ENCODE results near the gene ASB2. TPM values are rescaled to one million over a fixed set of nuclear protein-coding genes. Genes with fewer than 3 reads are reported as not detected.

ASB2 gene
- total RNA-seq, 1 experiment from 2014 or later: 0.35 TPM

DNA sequence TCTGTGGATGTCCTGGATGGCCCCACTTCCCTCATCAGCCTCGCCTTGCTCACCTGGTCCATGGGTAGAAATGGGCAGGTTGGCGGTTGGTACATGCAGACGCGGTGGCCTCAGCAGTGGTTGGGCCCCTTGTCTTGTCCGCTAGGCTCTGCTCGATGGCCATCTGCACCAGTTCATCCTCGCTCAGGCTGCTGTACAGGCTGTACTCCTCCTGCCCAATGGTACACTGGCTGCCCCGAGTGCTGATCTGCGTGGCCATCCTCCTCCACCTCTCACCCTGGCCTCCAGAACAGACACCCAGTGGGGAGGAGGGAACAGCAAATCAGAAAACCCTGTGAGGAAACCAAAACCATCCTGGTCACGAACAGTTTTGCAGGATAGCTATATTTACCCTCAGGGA, 12.1 kb downstream of the ASB2 start:
- H3K14ac ChIP-seq (ENCODE audit: insufficient read depth, low read length): no peak overlapping the region
- no peak overlapping the region for H2BK120ac ChIP-seq (ENCODE audit: low read depth, low read length, poor library complexity, severe bottlenecking)
- no peak overlapping the region for H3K4me2 ChIP-seq (ENCODE audit: insufficient read depth, insufficient read length, low read length)
- H2BK20ac ChIP-seq (ENCODE audit: low read depth, low read length, poor library complexity, severe bottlenecking): no peak overlapping the region
- H4K20me1 ChIP-seq (ENCODE audit: control insufficient read depth, insufficient read depth, insufficient read length): peaks cover 2% of the 10 kb centered on the region
- no peaks in the 10 kb centered on the region for H3K9me3 Mint-ChIP-seq
- no peak overlapping the region for H3K18ac ChIP-seq (ENCODE audit: insufficient read length, low read depth, low read length)
- H3K4me3 Mint-ChIP-seq: no peak overlapping the region
- H3K36me3 Mint-ChIP-seq (ENCODE audit: insufficient read depth in 1 of 3, low read depth in 3 of 3): no peaks in the 10 kb centered on the region
- H2AK5ac ChIP-seq (ENCODE audit: insufficient read length, low read length): no peak overlapping the region
- no peak overlapping the region for H2BK15ac ChIP-seq (ENCODE audit: low read depth, low read length)
- H3K27ac ChIP-seq (ENCODE audit: insufficient read length, low read depth, low read length): no peak overlapping the region
- H2AFZ ChIP-seq (ENCODE audit: low read length): no peak overlapping the region
- no peaks in the 10 kb centered on the region for H3K23me2 ChIP-seq (ENCODE audit: insufficient read length, low read depth, low read length, poor library complexity, severe bottlenecking)
- H3K79me1 ChIP-seq (ENCODE audit: insufficient read depth, low read depth, low read length, poor library complexity, severe bottlenecking): no peaks in the 10 kb centered on the region
- DNase-seq: no peak
- no peak overlapping the region for H3K27ac Mint-ChIP-seq
- no peak overlapping the region for H3K56ac ChIP-seq (ENCODE audit: insufficient read length, low read depth, low read length)
- no peak overlapping the region for H4K8ac ChIP-seq (replicated peaks; ENCODE audit: insufficient read length, low read depth, low read length)
- H3K9ac ChIP-seq (ENCODE audit: extremely low read depth, insufficient read length, low read length): no peak overlapping the region
- H4K91ac ChIP-seq (ENCODE audit: insufficient read length, low read depth, low read length): no peak overlapping the region
- H3K27me3 Mint-ChIP-seq (ENCODE audit: low read depth): no peaks in the 10 kb centered on the region; the same call in 1 of the 2 replicates
- H3K4me1 ChIP-seq (ENCODE audit: insufficient read depth, low read length): no peaks in the 10 kb centered on the region
- WGBS (ENCODE audit: extremely low coverage, insufficient read length, low lambda C conversion rate): no CpG with 5 or more reads among the region's 10 CpGs
- H3K27me3 ChIP-seq (ENCODE audit: insufficient read depth, low read length): no peaks in the 10 kb centered on the region
- no peak overlapping the region for H3T11ph ChIP-seq (ENCODE audit: low read length)
- H2BK5ac ChIP-seq (ENCODE audit: insufficient read length, low read length): no peak overlapping the region
- H3K79me2 ChIP-seq (ENCODE audit: insufficient read depth, low read length): no peaks in the 10 kb centered on the region
- peaks cover 6 to 10% of the 10 kb centered on the region in 2 experiments for H3K4me1 Mint-ChIP-seq
- TF ChIP-seq, protein P1, sequence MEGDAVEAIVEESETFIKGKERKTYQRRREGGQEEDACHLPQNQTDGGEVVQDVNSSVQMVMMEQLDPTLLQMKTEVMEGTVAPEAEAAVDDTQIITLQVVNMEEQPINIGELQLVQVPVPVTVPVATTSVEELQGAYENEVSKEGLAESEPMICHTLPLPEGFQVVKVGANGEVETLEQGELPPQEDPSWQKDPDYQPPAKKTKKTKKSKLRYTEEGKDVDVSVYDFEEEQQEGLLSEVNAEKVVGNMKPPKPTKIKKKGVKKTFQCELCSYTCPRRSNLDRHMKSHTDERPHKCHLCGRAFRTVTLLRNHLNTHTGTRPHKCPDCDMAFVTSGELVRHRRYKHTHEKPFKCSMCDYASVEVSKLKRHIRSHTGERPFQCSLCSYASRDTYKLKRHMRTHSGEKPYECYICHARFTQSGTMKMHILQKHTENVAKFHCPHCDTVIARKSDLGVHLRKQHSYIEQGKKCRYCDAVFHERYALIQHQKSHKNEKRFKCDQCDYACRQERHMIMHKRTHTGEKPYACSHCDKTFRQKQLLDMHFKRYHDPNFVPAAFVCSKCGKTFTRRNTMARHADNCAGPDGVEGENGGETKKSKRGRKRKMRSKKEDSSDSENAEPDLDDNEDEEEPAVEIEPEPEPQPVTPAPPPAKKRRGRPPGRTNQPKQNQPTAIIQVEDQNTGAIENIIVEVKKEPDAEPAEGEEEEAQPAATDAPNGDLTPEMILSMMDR (conservative IDR thresholded peaks at IDR 0.05): no peak
- no peak overlapping the region for H2BK12ac ChIP-seq (ENCODE audit: insufficient read length, low read depth, low read length)
- no peaks in the 10 kb centered on the region for H3K9me3 ChIP-seq (ENCODE audit: control insufficient read depth, low read depth, low read length)
- H4K5ac ChIP-seq (ENCODE audit: insufficient read length, low read depth, low read length): no peak overlapping the region
- H3K23ac ChIP-seq (ENCODE audit: insufficient read length, low read depth, low read length): no peak overlapping the region
- no peak overlapping the region for H3K4ac ChIP-seq (ENCODE audit: low read depth, low read length)
